Heart left ventricle (tissue), 13 donors: ENCODE data around the gene JTB.

Experiments
- CTCF ChIP-seq, 12 donors: fragments of 200-600 bp; sonication (generic) in 4 of 12; IDR thresholded peaks; one replicate each; pipeline versions ENCODE4 v1.5.0 to v1.8.0; 2018 to 2022; ENCODE audit warnings: antibody characterized with exemption in 12 of 12, mild to moderate bottlenecking in 5 of 12
- POLR2A ChIP-seq, 2 donors: fragments of 450-650 bp; IDR thresholded peaks; one replicate each; pipeline ENCODE4 v1.6.1; 2017; ENCODE audit warnings: antibody characterized with exemption in 2 of 2, mild to moderate bottlenecking in 2 of 2, moderate library complexity in 2 of 2
- donor health status: ischemic (EF 13 %, LVEDD 7.1; RV severe dilation, severe dysfunction).
- donor health status: DM: no; HTN: yes; CAD: no.
- donor health status: DM: no; HTN: no; CAD: no.
- donor health status: ischemic (EF 25% LVEDD 6.9; RV normal size, moderate dysfunction).
- donor health status: ischemic (EF 25% LVEDD 5.7; RV mildly dilated, moderate dysfunction).
- donor health status: ischemic (EF 35%, LVEDD 5.7; RV mildly dilated, moderate dysfunction).
- donor health status: nonischemic (EF 11% LVEDD 7.7; RV severe dilation, severe dysfunction).
- donor health status: DM: yes; HTN: yes; CAD: no.
- donor health status: PGD.
- donor health status: ischemic (EF 29% LVEDD 5.4; RV normal size, mild dysfunction).
- donor health status: nonischemic (EF 23%, LVEDD 6.1; RV moderate dilation, normal function).

GRCh38 chr1:153968972-153969371 is 8.5 kb downstream of the JTB start:
- TF ChIP-seq CTCF (IDR thresholded peaks at IDR 0.05) (no peak), POLR2A (IDR thresholded peaks at IDR 0.05) (no peak)
